AG04450 (cell line): Measurements from ENCODE around the gene HLA-DRA. TPM values are rescaled to one million over a fixed set of nuclear protein-coding genes. Genes with fewer than 3 reads are reported as not detected.

ENCODE experiments used
- CTCF ChIA-PET: fragments of 300-600, 350-600 bp; formaldehyde crosslinking; extraction: SDS; loops from one replicate; lab custom pipeline; 2022; ENCODE audit warnings: antibody characterized with exemption, inconsistent platforms; lab: Charles Lee
- POLR2A ChIA-PET: fragments of 350-600 bp; formaldehyde crosslinking; extraction: SDS; loops from one replicate; lab custom pipeline; 2021; ENCODE audit warnings: antibody characterized with exemption, inconsistent platforms; lab: Yijun Ruan, JAX
- DNase-seq: peaks from one replicate; pipeline ENCODE4 v3.0.0-alpha.2; 2011; ENCODE audit warnings: low read depth, low spot score
- H3K27ac ChIP-seq: one replicate; pipeline ENCODE4 v1.5.1; 2012; ENCODE audit warnings: low read depth, low read length, control low read depth
- H3K27me3 ChIP-seq: one replicate; pipeline ENCODE4 v1.6.0; 2012; ENCODE audit warnings: low read length; ENCODE audit not compliant: control insufficient read depth, insufficient read depth
- H3K4me3 ChIP-seq: 2 replicates; pipeline ENCODE4 v1.5.1; 2011; ENCODE audit warnings: mild to moderate bottlenecking, low read depth, low read length, control low read depth
- H3K9me3 ChIP-seq: 2 replicates; pipeline ENCODE4 v1.5.1; 2012; ENCODE audit warnings: low read length; ENCODE audit not compliant: control insufficient read depth, insufficient read depth
- polyA plus RNA-seq: library from polyadenylated mRNA; depleted of rRNA; stranded (reverse); fragments of >200 nt; gene quantifications from 2 replicates; pipeline ENCODE4 v1.2.3, GENCODE V29; 2011
- TF ChIP-seq, protein P1 (sequence below): IDR thresholded peaks from 2 replicates; pipeline ENCODE4 v1.5.1; 2011; ENCODE audit warnings: low read depth, low read length, control low read depth, inconsistent platforms

Gene HLA-DRA
- polyA plus RNA-seq, 1 experiment: not detected

- H3K27ac ChIP-seq: no peak overlapping the region
- no peaks in the 10 kb centered on the region for H3K27me3 ChIP-seq
- ChIA-PET CTCF (no interaction called here), POLR2A (no interaction called here)
- no peaks in the 10 kb centered on the region for H3K9me3 ChIP-seq
- DNase-seq: no peak
- TF ChIP-seq, protein P1, sequence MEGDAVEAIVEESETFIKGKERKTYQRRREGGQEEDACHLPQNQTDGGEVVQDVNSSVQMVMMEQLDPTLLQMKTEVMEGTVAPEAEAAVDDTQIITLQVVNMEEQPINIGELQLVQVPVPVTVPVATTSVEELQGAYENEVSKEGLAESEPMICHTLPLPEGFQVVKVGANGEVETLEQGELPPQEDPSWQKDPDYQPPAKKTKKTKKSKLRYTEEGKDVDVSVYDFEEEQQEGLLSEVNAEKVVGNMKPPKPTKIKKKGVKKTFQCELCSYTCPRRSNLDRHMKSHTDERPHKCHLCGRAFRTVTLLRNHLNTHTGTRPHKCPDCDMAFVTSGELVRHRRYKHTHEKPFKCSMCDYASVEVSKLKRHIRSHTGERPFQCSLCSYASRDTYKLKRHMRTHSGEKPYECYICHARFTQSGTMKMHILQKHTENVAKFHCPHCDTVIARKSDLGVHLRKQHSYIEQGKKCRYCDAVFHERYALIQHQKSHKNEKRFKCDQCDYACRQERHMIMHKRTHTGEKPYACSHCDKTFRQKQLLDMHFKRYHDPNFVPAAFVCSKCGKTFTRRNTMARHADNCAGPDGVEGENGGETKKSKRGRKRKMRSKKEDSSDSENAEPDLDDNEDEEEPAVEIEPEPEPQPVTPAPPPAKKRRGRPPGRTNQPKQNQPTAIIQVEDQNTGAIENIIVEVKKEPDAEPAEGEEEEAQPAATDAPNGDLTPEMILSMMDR: no peak
- H3K4me3 ChIP-seq: no peak overlapping the region
Measured at GRCh38 chr6:32444433-32444832, 4.7 kb downstream of the HLA-DRA start.

DNA sequence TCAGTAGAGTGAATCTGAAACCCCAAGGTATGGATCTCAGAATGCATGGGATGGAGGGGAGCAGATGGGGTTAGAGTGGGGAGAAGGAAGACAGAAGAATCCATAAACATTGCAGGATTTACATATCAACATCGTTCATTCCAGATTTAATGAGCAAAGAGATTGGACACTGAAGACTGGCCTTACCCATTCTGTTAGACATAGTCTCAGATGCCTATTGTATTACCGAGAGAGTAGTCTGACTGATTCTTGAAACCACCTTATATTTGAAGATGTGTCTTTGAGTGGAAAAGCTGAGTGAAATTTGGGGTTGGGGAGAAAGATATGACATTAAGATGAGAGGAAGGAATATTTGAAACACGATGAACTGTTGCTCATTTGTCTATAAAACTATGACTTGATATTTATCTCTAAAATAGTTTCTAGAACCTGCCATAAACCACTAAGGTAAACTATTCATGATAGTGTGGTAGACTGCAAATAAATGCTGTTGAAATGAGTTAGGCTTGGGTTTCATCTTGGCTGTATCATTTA lies 5.7 kb downstream of the HLA-DRA start:
- Histone ChIP-seq H3K9me3 (no peaks in the 10 kb centered on the region), H3K27ac (no peak overlapping the region), H3K27me3 (no peaks in the 10 kb centered on the region), H3K4me3 (no peak overlapping the region)
- no peak for DNase-seq
- TF ChIP-seq, protein P1: no peak
- POLR2A ChIA-PET: no interaction called here
- CTCF ChIA-PET: interaction anchor here (1.5 kb wide), 1 partner anchor 32 kb away, joined by 5 read pairs; no protein-coding TSS in a partner anchor

- CTCF ChIA-PET: no interaction called here
- POLR2A ChIA-PET: no interaction called here
- Histone ChIP-seq H3K27me3 (no peaks in the 10 kb centered on the region), H3K27ac (no peak overlapping the region), H3K9me3 (no peaks in the 10 kb centered on the region), H3K4me3 (no peak overlapping the region)
- TF ChIP-seq, protein P1: no peak
- DNase-seq: no peak
Measured at GRCh38 chr6:32447932-32448331, 8.2 kb downstream of the HLA-DRA start.

- TF ChIP-seq, protein P1: no peak
- peaks cover 3% of the 10 kb centered on the region; the same call in 1 of the 2 replicates for H3K9me3 ChIP-seq
- ChIA-PET CTCF (interaction anchor here (1.2 kb wide), 1 partner anchor 418 kb away, joined by 3 read pairs; no protein-coding TSS in a partner anchor), POLR2A (no interaction called here)
- H3K27me3 ChIP-seq: no peaks in the 10 kb centered on the region
- no peak overlapping the region for H3K4me3 ChIP-seq
- no peak for DNase-seq
- H3K27ac ChIP-seq: no peak overlapping the region
Measured at GRCh38 chr6:32449088-32449736, 9.5 kb downstream of the HLA-DRA start.

GRCh38 chr6:32457054-32457453 lies 17.4 kb downstream of the HLA-DRA start:
- Histone ChIP-seq H3K9me3 (peaks cover 3% of the 10 kb centered on the region; the same call in 1 of the 2 replicates), H3K4me3 (no peak overlapping the region), H3K27ac (no peak overlapping the region), H3K27me3 (no peaks in the 10 kb centered on the region)
- CTCF ChIA-PET: no interaction called here
- TF ChIP-seq, protein P1: no peak
- DNase-seq: no peak
- POLR2A ChIA-PET: no interaction called here
